Measurements from ENCODE around the gene SMC3.

DNA sequence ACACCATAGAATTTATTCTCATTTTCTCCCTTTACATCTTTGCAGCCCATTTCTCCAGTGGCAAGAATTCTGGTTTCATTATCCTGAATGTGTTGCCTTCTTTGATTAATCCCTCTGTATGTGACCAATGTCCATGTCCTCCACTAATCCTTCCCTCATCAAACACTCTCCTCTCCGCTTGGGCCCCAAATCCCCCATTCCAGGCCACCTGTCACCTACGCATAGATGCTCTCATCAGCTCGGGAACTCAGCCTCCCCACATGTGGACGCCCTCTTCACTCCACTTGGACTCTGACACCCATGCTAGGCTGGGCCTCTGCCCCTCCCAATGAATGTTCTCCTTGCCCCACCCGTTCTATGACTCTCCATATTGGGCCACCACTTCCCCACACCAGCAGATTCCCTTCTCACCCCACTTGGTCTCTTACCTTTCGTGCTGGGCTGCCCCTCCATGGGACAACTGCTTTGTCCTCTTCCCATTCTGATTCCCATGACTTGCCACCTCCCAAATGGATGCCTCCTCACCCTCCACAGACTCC lies 57.9 kb downstream of the SMC3 start:
- TF ChIP-seq, protein P1, sequence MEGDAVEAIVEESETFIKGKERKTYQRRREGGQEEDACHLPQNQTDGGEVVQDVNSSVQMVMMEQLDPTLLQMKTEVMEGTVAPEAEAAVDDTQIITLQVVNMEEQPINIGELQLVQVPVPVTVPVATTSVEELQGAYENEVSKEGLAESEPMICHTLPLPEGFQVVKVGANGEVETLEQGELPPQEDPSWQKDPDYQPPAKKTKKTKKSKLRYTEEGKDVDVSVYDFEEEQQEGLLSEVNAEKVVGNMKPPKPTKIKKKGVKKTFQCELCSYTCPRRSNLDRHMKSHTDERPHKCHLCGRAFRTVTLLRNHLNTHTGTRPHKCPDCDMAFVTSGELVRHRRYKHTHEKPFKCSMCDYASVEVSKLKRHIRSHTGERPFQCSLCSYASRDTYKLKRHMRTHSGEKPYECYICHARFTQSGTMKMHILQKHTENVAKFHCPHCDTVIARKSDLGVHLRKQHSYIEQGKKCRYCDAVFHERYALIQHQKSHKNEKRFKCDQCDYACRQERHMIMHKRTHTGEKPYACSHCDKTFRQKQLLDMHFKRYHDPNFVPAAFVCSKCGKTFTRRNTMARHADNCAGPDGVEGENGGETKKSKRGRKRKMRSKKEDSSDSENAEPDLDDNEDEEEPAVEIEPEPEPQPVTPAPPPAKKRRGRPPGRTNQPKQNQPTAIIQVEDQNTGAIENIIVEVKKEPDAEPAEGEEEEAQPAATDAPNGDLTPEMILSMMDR (IDR thresholded peaks at IDR 0.05 in 8 of 11, conservative IDR thresholded peaks at IDR 0.05 in 3 of 11), result no peak
- no peak for TF ChIP-seq POLR2AphosphoS5 (IDR thresholded peaks at IDR 0.05)
- TF ChIP-seq POLR2A (IDR thresholded peaks at IDR 0.05), result no peak

Data from spleen (tissue), 7 donors.